CD4-positive, alpha-beta T cell treated with Interleukin-17A for 1 hour (primary cell): ENCODE results near the gene LRRC7.
"Not testable (repeated sequence)": the region's sequence is repeated elsewhere in the genome, so short reads cannot be mapped to it uniquely, and the experiment has no call there.

Experiments
- DNase-seq: peaks from one replicate; pipeline ENCODE4 v3.0.0-alpha.2; 2020

LRRC7 gene

GRCh38 chr1:69777971-69778370, 210.2 kb downstream of the LRRC7 start:
- DNase-seq: no peak

GRCh38 chr1:69787151-69787550, 219.4 kb downstream of the LRRC7 start:
- no peak for DNase-seq

- DNase-seq: no peak
These were observed 223.6 kb downstream of the LRRC7 start for GRCh38 chr1:69791311-69791710.

GRCh38 chr1:69794831-69795230, 227.1 kb downstream of the LRRC7 start:
- DNase-seq: no peak

- DNase-seq: no peak
These were observed 247.2 kb downstream of the LRRC7 start for GRCh38 chr1:69814926-69815325.

- no peak for DNase-seq
These were observed 257.2 kb downstream of the LRRC7 start for GRCh38 chr1:69824932-69825331.

- no peak for DNase-seq
These were observed 260.0 kb downstream of the LRRC7 start for GRCh38 chr1:69827732-69828131.

- DNase-seq: no peak
These were observed 265.8 kb downstream of the LRRC7 start for GRCh38 chr1:69833536-69833935.

- DNase-seq: no peak
These were observed 266.6 kb downstream of the LRRC7 start for GRCh38 chr1:69834336-69834735.

GRCh38 chr1:69835955-69836354, 268.2 kb downstream of the LRRC7 start:
- DNase-seq: no peak

GRCh38 chr1:69836971-69837636, 269.4 kb downstream of the LRRC7 start:
- no peak for DNase-seq

- DNase-seq: no peak
These were observed 274.6 kb downstream of the LRRC7 start for GRCh38 chr1:69842326-69842725.

GRCh38 chr1:69845655-69846054, 277.9 kb downstream of the LRRC7 start:
- DNase-seq: no peak

GRCh38 chr1:69846267-69846666, 278.5 kb downstream of the LRRC7 start:
- no peak for DNase-seq

- no peak for DNase-seq
These were observed 279.9 kb downstream of the LRRC7 start for GRCh38 chr1:69847670-69848069.

GRCh38 chr1:69852151-69852550, 284.4 kb downstream of the LRRC7 start:
- no peak for DNase-seq

- DNase-seq: no peak
These were observed 285.0 kb downstream of the LRRC7 start for GRCh38 chr1:69852706-69853105.

GRCh38 chr1:69858534-69858933, 290.8 kb downstream of the LRRC7 start:
- no peak for DNase-seq

- no peak for DNase-seq
These were observed 293.9 kb downstream of the LRRC7 start for GRCh38 chr1:69861641-69862040.

- no peak for DNase-seq
These were observed 295.2 kb downstream of the LRRC7 start for GRCh38 chr1:69862906-69863305.

GRCh38 chr1:69863704-69864103, 296.0 kb downstream of the LRRC7 start:
- DNase-seq: no peak

GRCh38 chr1:69871412-69871811, 303.7 kb downstream of the LRRC7 start:
- no peak for DNase-seq

- DNase-seq: no peak
These were observed 310.6 kb downstream of the LRRC7 start for GRCh38 chr1:69878338-69878737.

GRCh38 chr1:69888016-69888415, 320.3 kb downstream of the LRRC7 start:
- not testable (repeated sequence) for DNase-seq

GRCh38 chr1:69888657-69889056, 320.9 kb downstream of the LRRC7 start:
- DNase-seq: no peak
